Mesendoderm (in vitro differentiated cells): Measurements from ENCODE around the gene TMCC1.

Source experiments
- DNase-seq: peaks from one replicate; pipeline ENCODE4 v3.0.0; 2013
- H2AK5ac ChIP-seq: 2 replicates; pipeline ENCODE4 v1.6.1; 2013; ENCODE audit warnings: low read length, inconsistent platforms
- H2BK120ac ChIP-seq: 2 replicates; pipeline ENCODE4 v1.6.1; 2013; ENCODE audit warnings: low read depth, mild to moderate bottlenecking, low read length, moderate library complexity, mixed read lengths
- H2BK15ac ChIP-seq: replicated peaks from 2 replicates; pipeline ENCODE4 v1.6.1; 2013; ENCODE audit warnings: low read depth, mild to moderate bottlenecking, moderate library complexity
- H2BK5ac ChIP-seq: 2 replicates; pipeline ENCODE4 v1.6.1; 2013; ENCODE audit warnings: low read length, inconsistent platforms
- H3K18ac ChIP-seq: 2 replicates; pipeline ENCODE4 v1.6.1; 2013; ENCODE audit warnings: mild to moderate bottlenecking, low read length, mixed read lengths
- H3K23ac ChIP-seq: one replicate; pipeline ENCODE4 v1.6.1; 2013; ENCODE audit warnings: low read length
- H3K27ac ChIP-seq: 2 replicates; pipeline ENCODE4 v1.5.1; 2013; ENCODE audit warnings: low read depth, mild to moderate bottlenecking, inconsistent platforms, low read length, moderate library complexity
- H3K27me3 ChIP-seq: 2 replicates; pipeline ENCODE4 v1.6.1; 2013; ENCODE audit warnings: low read length, control low read depth, mild to moderate bottlenecking, inconsistent platforms; ENCODE audit not compliant: insufficient read depth, poor library complexity
- H3K36me3 ChIP-seq: 2 replicates; pipeline ENCODE4 v1.6.1; 2013; ENCODE audit warnings: low read length, inconsistent platforms; ENCODE audit not compliant: control insufficient read depth, insufficient read depth
- H3K4ac ChIP-seq: one replicate; pipeline ENCODE4 v1.6.1; 2013; ENCODE audit warnings: low read depth, mild to moderate bottlenecking, low read length, moderate library complexity
- H3K4me1 ChIP-seq: 2 replicates; pipeline ENCODE4 v1.6.1; 2013; ENCODE audit warnings: low read depth, low read length, inconsistent platforms; ENCODE audit not compliant: control insufficient read depth
- H3K4me2 ChIP-seq: 2 replicates; pipeline ENCODE4 v1.6.1; 2013; ENCODE audit warnings: low read length
- H3K4me3 ChIP-seq: 2 replicates; pipeline ENCODE4 v1.5.1; 2013; ENCODE audit warnings: mild to moderate bottlenecking, low read length
- H3K56ac ChIP-seq: one replicate; pipeline ENCODE4 v1.6.1; 2013; ENCODE audit warnings: low read length
- H3K79me1 ChIP-seq: 2 replicates; pipeline ENCODE4 v1.6.1; 2013; ENCODE audit warnings: low read length, inconsistent platforms
- H3K79me2 ChIP-seq: 2 replicates; pipeline ENCODE4 v1.6.1; 2013; ENCODE audit warnings: mild to moderate bottlenecking, low read length; ENCODE audit not compliant: control insufficient read depth, insufficient read depth
- H3K9ac ChIP-seq: 2 replicates; pipeline ENCODE4 v1.6.1; 2013; ENCODE audit warnings: low read length, inconsistent platforms
- H4K5ac ChIP-seq: one replicate; pipeline ENCODE4 v1.6.1; 2013; ENCODE audit warnings: low read length
- H4K8ac ChIP-seq: one replicate; pipeline ENCODE4 v1.6.1; 2013; ENCODE audit warnings: low read depth, mild to moderate bottlenecking, control low read depth, low read length, moderate library complexity
- WGBS: extraction: QIAGEN DNeasy Blood & Tissue Kit; methylation state at CpG from one replicate; pipeline ENCODE4 v1.1.7; 2013; ENCODE audit warnings: low lambda C conversion rate, missing lambda C conversion rate; ENCODE audit not compliant: insufficient coverage; ENCODE audit errors: extremely low coverage; 5-methylcytosine and 5-hydroxymethylcytosine counted together

TMCC1 gene

DNA sequence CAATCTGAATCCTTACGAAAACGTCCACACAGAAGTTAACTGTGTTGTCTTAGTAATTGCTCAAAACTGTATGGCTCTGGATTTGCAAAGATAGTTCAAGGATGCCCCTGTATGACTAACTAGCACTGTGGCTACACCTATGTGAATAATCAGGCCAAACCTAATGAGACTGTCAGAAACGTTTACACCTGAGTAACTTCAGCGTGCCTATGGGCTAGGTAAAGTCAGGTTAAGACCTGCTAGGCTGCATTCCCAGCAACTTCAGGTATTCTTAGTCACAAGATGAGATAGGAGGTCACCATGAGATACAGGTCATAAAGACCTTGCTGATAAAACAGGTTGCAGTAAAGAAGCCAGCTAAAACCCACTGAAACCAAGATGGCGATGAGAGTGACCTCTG, 199.3 kb downstream of the TMCC1 start:
- Histone ChIP-seq H2BK15ac (no peak overlapping the region), H3K18ac (peak overlapping the region; percentile 28), H3K4ac (no peak overlapping the region), H2AK5ac (no peak overlapping the region), H3K23ac (no peak overlapping the region), H3K56ac (no peak overlapping the region), H3K36me3 (no peaks in the 10 kb centered on the region), H3K27ac (no peak overlapping the region), H3K79me1 (no peaks in the 10 kb centered on the region), H3K27me3 (no peaks in the 10 kb centered on the region), H3K9ac (no peak overlapping the region), H2BK120ac (no peak overlapping the region), H3K4me2 (no peak overlapping the region), H4K5ac (no peak overlapping the region), H3K4me1 (no peaks in the 10 kb centered on the region), H3K79me2 (no peaks in the 10 kb centered on the region), H3K4me3 (no peak overlapping the region), H4K8ac (no peak overlapping the region), H2BK5ac (no peak overlapping the region)
- no CpG with 5 or more reads among the region's 5 CpGs for WGBS
- peak; percentile 64 for DNase-seq

DNA sequence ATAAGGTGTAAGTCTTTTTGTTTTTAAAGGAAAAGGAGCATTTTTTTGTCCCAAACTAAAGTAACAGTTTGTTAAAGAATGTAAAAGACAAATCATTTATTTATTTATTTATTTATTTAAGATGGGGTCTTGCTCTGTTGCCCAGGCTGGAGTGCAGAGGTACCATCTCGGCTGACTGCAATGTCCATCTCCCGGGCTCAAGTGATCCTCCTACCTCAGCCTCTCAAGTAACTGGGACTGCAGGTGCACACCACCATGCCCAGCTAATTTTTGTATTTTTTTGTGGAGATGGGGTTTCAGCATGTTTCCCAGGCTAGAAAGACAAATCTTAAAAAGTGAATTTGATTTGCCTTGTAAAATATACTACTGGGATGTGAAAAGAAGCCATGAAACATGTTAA, 200.8 kb downstream of the TMCC1 start:
- no peak overlapping the region for H2AK5ac ChIP-seq
- H3K27me3 ChIP-seq = no peaks in the 10 kb centered on the region
- H3K23ac ChIP-seq = no peak overlapping the region
- no peak overlapping the region for H2BK120ac ChIP-seq
- no CpG with 5 or more reads among the region's 2 CpGs for WGBS
- H3K56ac ChIP-seq = no peak overlapping the region
- no peak overlapping the region for H3K4me2 ChIP-seq
- no peak overlapping the region for H4K8ac ChIP-seq
- H3K36me3 ChIP-seq = no peaks in the 10 kb centered on the region
- H2BK5ac ChIP-seq = no peak overlapping the region
- no peak overlapping the region for H3K9ac ChIP-seq
- H3K18ac ChIP-seq = no peak overlapping the region
- no peak overlapping the region for H3K4me3 ChIP-seq
- no peak overlapping the region for H2BK15ac ChIP-seq
- no peak for DNase-seq
- no peak overlapping the region for H4K5ac ChIP-seq
- H3K4ac ChIP-seq = no peak overlapping the region
- H3K27ac ChIP-seq = no peak overlapping the region
- no peaks in the 10 kb centered on the region for H3K79me2 ChIP-seq
- no peaks in the 10 kb centered on the region for H3K79me1 ChIP-seq
- H3K4me1 ChIP-seq = peaks cover 3% of the 10 kb centered on the region

DNA sequence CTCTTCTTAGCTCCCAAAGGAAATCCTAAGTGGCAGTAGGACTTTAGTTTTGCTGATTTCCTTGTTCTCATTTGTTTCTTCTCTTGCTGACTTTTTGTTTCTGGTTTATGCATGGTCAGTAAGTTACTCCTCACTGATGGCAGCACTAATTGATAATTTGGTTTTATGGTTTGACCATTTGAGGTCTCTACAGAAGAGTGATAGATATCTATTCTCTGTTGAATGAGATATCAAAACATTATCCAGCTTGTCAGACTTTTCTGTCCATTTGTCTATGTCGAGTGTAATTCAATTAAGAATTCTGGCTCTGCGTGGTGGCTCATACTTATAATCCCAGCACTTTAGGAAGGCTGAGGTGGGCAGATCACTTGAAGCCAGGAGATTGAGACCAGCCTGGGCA, 202.5 kb downstream of the TMCC1 start:
- no peak overlapping the region for H4K8ac ChIP-seq
- no CpG with 5 or more reads among the region's 2 CpGs for WGBS
- H3K4me1 ChIP-seq = peaks cover 3% of the 10 kb centered on the region
- H2BK120ac ChIP-seq = no peak overlapping the region
- H2AK5ac ChIP-seq = no peak overlapping the region
- no peak overlapping the region for H3K4me3 ChIP-seq
- H3K23ac ChIP-seq = no peak overlapping the region
- no peaks in the 10 kb centered on the region for H3K79me1 ChIP-seq
- DNase-seq = no peak
- no peak overlapping the region for H2BK15ac ChIP-seq
- no peak overlapping the region for H3K56ac ChIP-seq
- no peak overlapping the region for H3K18ac ChIP-seq
- no peak overlapping the region for H3K9ac ChIP-seq
- no peak overlapping the region for H4K5ac ChIP-seq
- no peaks in the 10 kb centered on the region for H3K27me3 ChIP-seq
- no peak overlapping the region for H3K27ac ChIP-seq
- H3K79me2 ChIP-seq = no peaks in the 10 kb centered on the region
- no peaks in the 10 kb centered on the region for H3K36me3 ChIP-seq
- H2BK5ac ChIP-seq = no peak overlapping the region
- H3K4me2 ChIP-seq = no peak overlapping the region
- no peak overlapping the region for H3K4ac ChIP-seq

- H3K27me3 ChIP-seq = no peaks in the 10 kb centered on the region
- no peak overlapping the region for H2BK5ac ChIP-seq
- H2AK5ac ChIP-seq = no peak overlapping the region
- no peak overlapping the region for H3K56ac ChIP-seq
- no peaks in the 10 kb centered on the region for H3K79me2 ChIP-seq
- no peak overlapping the region for H3K4me3 ChIP-seq
- H4K8ac ChIP-seq = no peak overlapping the region
- peaks cover under 1% of the 10 kb centered on the region for H3K79me1 ChIP-seq
- H2BK120ac ChIP-seq = no peak overlapping the region
- H3K9ac ChIP-seq = no peak overlapping the region
- H3K36me3 ChIP-seq = no peaks in the 10 kb centered on the region
- H4K5ac ChIP-seq = no peak overlapping the region
- no peak overlapping the region for H3K4me2 ChIP-seq
- H3K4me1 ChIP-seq = peaks cover 3% of the 10 kb centered on the region
- H2BK15ac ChIP-seq = no peak overlapping the region
- H3K23ac ChIP-seq = no peak overlapping the region
- H3K18ac ChIP-seq = no peak overlapping the region
- H3K4ac ChIP-seq = no peak overlapping the region
- peak; percentile 89 for DNase-seq
- no peak overlapping the region for H3K27ac ChIP-seq
These were observed 203.1 kb downstream of the TMCC1 start for GRCh38 chr3:129690406-129690805.

DNA sequence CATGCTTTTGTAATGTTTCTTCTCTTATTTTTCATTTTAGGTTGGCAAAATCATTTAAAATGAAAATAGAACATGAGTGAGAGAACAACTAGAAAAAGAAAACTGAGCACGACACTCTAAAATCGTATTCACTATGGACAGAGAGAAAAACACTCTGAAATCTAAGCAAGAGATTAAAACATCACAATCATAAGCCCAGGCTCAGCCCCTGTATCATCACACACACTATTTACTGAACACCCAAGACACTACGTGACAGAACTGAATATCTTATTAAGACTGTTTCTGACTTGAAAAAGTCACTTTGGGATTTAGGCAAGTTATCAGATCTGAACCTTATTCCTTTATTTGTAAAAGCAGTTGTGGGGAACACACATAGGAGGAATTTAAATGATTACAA, 204.5 kb downstream of the TMCC1 start:
- no peak for DNase-seq
- Histone ChIP-seq H3K27ac (no peak overlapping the region), H3K56ac (no peak overlapping the region), H2AK5ac (no peak overlapping the region), H2BK5ac (no peak overlapping the region), H3K36me3 (no peaks in the 10 kb centered on the region), H3K4me2 (no peak overlapping the region), H3K18ac (no peak overlapping the region), H3K4ac (no peak overlapping the region), H3K27me3 (no peaks in the 10 kb centered on the region), H3K79me1 (peaks cover 1% of the 10 kb centered on the region), H2BK15ac (no peak overlapping the region), H3K79me2 (no peaks in the 10 kb centered on the region), H3K23ac (no peak overlapping the region), H4K5ac (no peak overlapping the region), H4K8ac (no peak overlapping the region), H2BK120ac (no peak overlapping the region), H3K4me1 (peaks cover 3% of the 10 kb centered on the region), H3K4me3 (no peak overlapping the region), H3K9ac (no peak overlapping the region)
- WGBS = no CpG with 5 or more reads among the region's 3 CpGs

GRCh38 chr3:129688271-129688895, 205.1 kb downstream of the TMCC1 start:
- Histone ChIP-seq H3K79me1 (peaks cover 1% of the 10 kb centered on the region), H2AK5ac (no peak overlapping the region), H2BK5ac (no peak overlapping the region), H2BK120ac (no peak overlapping the region), H3K4me1 (peaks cover 3% of the 10 kb centered on the region), H3K79me2 (no peaks in the 10 kb centered on the region), H4K5ac (no peak overlapping the region), H4K8ac (no peak overlapping the region), H3K36me3 (no peaks in the 10 kb centered on the region), H3K4ac (no peak overlapping the region), H3K27ac (no peak overlapping the region), H3K4me3 (no peak overlapping the region), H3K18ac (no peak overlapping the region), H3K9ac (no peak overlapping the region), H3K27me3 (no peaks in the 10 kb centered on the region), H2BK15ac (no peak overlapping the region), H3K56ac (peak overlapping the region; percentile 54), H3K23ac (no peak overlapping the region), H3K4me2 (peak overlapping the region; percentile 2)
- WGBS = no CpG with 5 or more reads among the region's 11 CpGs
- peak; percentile 77 for DNase-seq
